Brain microvascular endothelial cell (primary cell): Measurements from ENCODE around the gene DSE.

Source experiments
- DNase-seq: peaks from one replicate; pipeline ENCODE4 v3.0.0-alpha.2; 2020
- H3K27ac ChIP-seq: fragments of 250-450 bp; sonication (Bioruptor Pico); 2 replicates; pipeline ENCODE4 v1.5.1; 2020; ENCODE audit warnings: mild to moderate bottlenecking, moderate library complexity
- H3K27me3 ChIP-seq: fragments of 250-450 bp; sonication (Bioruptor Pico); replicated peaks from 2 replicates; pipeline ENCODE4 v1.5.1; 2020; ENCODE audit warnings: mild to moderate bottlenecking
- H3K36me3 ChIP-seq: fragments of 250-450 bp; sonication (Bioruptor Pico); replicated peaks from 2 replicates; pipeline ENCODE4 v1.5.1; 2020; ENCODE audit warnings: mild to moderate bottlenecking
- H3K4me3 ChIP-seq: 2 replicates; pipeline ENCODE4 v1.5.1; 2011; ENCODE audit warnings: low read depth, mild to moderate bottlenecking, control low read depth, low read length, moderate library complexity
- CTCF ChIP-seq: IDR thresholded peaks from 2 replicates; pipeline ENCODE4 v1.5.1; 2011; ENCODE audit warnings: low read depth, mild to moderate bottlenecking, moderate library complexity, low read length, control low read depth, inconsistent platforms; ENCODE audit errors: missing control alignments
- in situ Hi-C: cut with HindIII; loops from 2 replicates; pipeline ENCODE4 v1.10.0; 2017; ENCODE audit warnings: low sequenced_read_pairs, low pct_ligation_motif_present

DSE gene

GRCh38 chr6:116408491-116408890 is 37.7 kb downstream of the DSE start:
- no peak for DNase-seq
- in situ Hi-C loops = no loop called here
- no peak for TF ChIP-seq CTCF
- Histone ChIP-seq H3K4me3 (no peak overlapping the region), H3K36me3 (peaks cover 5% of the 10 kb centered on the region), H3K27me3 (no peaks in the 10 kb centered on the region), H3K27ac (no peak overlapping the region)

- Histone ChIP-seq H3K27me3 (no peaks in the 10 kb centered on the region), H3K4me3 (no peak overlapping the region), H3K36me3 (peaks cover 5% of the 10 kb centered on the region), H3K27ac (no peak overlapping the region)
- in situ Hi-C loops = no loop called here
- DNase-seq = no peak
- no peak for TF ChIP-seq CTCF
These were observed 39.0 kb downstream of the DSE start for GRCh38 chr6:116409756-116410155.

GRCh38 chr6:116411284-116411623 is 40.5 kb downstream of the DSE start:
- Histone ChIP-seq H3K27ac (no peak overlapping the region), H3K36me3 (peaks cover 5% of the 10 kb centered on the region), H3K4me3 (no peak overlapping the region), H3K27me3 (no peaks in the 10 kb centered on the region)
- peak; percentile 44 for DNase-seq
- TF ChIP-seq CTCF = no peak
- in situ Hi-C loops = no loop called here

GRCh38 chr6:116412270-116412669 is 41.5 kb downstream of the DSE start:
- in situ Hi-C loops = no loop called here
- H3K4me3 ChIP-seq = no peak overlapping the region
- no peak for DNase-seq
- no peaks in the 10 kb centered on the region for H3K27me3 ChIP-seq
- H3K27ac ChIP-seq = no peak overlapping the region
- H3K36me3 ChIP-seq = peaks cover 5% of the 10 kb centered on the region
- TF ChIP-seq CTCF = no peak

- DNase-seq = no peak
- in situ Hi-C loops = no loop called here
- peaks cover 5% of the 10 kb centered on the region for H3K36me3 ChIP-seq
These were observed 42.6 kb downstream of the DSE start for GRCh38 chr6:116413357-116413756.

More at GRCh38 chr6:116413357-116413756, 42.6 kb downstream of the DSE start:
- H3K27ac ChIP-seq = no peak overlapping the region
- H3K27me3 ChIP-seq = no peaks in the 10 kb centered on the region
- no peak for TF ChIP-seq CTCF
- no peak overlapping the region for H3K4me3 ChIP-seq
